ENCODE measurements around the gene CYB561.
"Not testable (repeated sequence)": the region's sequence is repeated elsewhere in the genome, so short reads cannot be mapped to it uniquely, and the experiment has no call there.

DNA sequence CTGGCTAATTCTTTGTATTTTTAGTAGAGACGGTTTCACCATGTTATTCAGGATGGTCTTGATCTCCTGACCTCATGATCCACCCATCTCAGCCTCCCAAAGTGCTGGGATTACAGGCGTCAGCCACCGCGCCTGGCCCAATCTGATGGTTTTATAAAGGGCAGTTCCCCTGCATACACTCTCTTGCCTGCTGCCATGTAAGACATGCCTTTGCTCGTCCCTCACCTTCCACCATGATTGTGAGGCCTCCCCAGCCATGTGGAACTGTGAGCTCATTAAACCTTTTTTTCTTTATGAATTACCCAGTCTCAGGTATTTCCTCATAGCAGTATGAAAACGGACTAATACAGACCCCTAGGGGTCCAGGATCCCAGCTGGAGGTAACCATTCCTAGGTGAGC lies 22.0 kb upstream of the CYB561 start:
- TF ChIP-seq, protein P1, sequence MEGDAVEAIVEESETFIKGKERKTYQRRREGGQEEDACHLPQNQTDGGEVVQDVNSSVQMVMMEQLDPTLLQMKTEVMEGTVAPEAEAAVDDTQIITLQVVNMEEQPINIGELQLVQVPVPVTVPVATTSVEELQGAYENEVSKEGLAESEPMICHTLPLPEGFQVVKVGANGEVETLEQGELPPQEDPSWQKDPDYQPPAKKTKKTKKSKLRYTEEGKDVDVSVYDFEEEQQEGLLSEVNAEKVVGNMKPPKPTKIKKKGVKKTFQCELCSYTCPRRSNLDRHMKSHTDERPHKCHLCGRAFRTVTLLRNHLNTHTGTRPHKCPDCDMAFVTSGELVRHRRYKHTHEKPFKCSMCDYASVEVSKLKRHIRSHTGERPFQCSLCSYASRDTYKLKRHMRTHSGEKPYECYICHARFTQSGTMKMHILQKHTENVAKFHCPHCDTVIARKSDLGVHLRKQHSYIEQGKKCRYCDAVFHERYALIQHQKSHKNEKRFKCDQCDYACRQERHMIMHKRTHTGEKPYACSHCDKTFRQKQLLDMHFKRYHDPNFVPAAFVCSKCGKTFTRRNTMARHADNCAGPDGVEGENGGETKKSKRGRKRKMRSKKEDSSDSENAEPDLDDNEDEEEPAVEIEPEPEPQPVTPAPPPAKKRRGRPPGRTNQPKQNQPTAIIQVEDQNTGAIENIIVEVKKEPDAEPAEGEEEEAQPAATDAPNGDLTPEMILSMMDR (conservative IDR thresholded peaks at IDR 0.05; ENCODE audit: low read depth, low read length) = not testable (repeated sequence)
- not testable (repeated sequence) for TF ChIP-seq EZH2 (IDR thresholded peaks at IDR 0.05; ENCODE audit: borderline replicate concordance, low read depth, low read length, poor library complexity, severe bottlenecking)

Measured in A673 (cell line).